GM12801 (cell line): ENCODE measurements around the gene TRPV4.

Experiments
- TF ChIP-seq, protein P1 (sequence below): IDR thresholded peaks from one replicate; pipeline ENCODE4 v1.5.1; 2011; ENCODE audit warnings: control low read depth; ENCODE audit not compliant: insufficient read length; ENCODE audit errors: extremely low read depth

TRPV4 gene

DNA sequence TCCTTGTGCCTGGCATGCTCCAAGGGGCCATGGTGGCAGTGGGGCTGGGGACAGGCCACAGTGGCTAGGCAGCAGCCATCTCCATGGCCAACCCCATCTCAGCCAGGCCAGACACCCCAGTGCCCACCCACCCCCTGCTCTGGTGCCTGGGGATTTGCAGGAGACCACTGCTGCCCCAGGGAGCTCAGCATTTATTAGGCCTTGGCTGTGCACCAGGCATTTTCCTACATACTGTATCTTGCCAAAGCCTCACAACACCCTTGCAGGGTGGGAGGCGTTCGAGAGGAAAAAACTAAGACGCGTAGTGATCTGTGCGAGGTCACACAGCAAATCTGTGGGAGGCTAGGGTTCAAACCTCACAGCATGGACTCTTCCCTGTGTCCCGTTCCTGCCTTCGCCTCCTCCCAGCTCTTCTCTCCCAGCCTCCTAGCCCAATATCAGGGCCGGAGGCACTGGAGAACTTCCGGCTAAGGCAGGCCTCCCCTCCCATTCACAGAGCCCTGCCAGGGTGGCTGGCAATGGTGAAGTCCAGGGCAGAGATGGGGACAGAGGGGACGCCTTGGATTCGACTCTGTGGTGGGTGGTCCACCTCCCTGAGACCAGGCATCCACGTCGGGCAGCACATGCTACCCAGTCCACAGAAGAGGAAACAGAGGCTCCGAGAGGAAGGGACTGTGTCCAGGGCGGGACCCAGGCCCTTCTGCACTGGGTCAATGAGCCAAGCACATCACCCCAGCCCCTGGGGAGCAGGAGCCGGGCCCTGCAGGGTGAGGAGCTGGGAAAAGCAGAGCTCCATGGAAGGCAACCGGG, 62.1 kb downstream of the TRPV4 start:
- TF ChIP-seq, protein P1, sequence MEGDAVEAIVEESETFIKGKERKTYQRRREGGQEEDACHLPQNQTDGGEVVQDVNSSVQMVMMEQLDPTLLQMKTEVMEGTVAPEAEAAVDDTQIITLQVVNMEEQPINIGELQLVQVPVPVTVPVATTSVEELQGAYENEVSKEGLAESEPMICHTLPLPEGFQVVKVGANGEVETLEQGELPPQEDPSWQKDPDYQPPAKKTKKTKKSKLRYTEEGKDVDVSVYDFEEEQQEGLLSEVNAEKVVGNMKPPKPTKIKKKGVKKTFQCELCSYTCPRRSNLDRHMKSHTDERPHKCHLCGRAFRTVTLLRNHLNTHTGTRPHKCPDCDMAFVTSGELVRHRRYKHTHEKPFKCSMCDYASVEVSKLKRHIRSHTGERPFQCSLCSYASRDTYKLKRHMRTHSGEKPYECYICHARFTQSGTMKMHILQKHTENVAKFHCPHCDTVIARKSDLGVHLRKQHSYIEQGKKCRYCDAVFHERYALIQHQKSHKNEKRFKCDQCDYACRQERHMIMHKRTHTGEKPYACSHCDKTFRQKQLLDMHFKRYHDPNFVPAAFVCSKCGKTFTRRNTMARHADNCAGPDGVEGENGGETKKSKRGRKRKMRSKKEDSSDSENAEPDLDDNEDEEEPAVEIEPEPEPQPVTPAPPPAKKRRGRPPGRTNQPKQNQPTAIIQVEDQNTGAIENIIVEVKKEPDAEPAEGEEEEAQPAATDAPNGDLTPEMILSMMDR = no peak

DNA sequence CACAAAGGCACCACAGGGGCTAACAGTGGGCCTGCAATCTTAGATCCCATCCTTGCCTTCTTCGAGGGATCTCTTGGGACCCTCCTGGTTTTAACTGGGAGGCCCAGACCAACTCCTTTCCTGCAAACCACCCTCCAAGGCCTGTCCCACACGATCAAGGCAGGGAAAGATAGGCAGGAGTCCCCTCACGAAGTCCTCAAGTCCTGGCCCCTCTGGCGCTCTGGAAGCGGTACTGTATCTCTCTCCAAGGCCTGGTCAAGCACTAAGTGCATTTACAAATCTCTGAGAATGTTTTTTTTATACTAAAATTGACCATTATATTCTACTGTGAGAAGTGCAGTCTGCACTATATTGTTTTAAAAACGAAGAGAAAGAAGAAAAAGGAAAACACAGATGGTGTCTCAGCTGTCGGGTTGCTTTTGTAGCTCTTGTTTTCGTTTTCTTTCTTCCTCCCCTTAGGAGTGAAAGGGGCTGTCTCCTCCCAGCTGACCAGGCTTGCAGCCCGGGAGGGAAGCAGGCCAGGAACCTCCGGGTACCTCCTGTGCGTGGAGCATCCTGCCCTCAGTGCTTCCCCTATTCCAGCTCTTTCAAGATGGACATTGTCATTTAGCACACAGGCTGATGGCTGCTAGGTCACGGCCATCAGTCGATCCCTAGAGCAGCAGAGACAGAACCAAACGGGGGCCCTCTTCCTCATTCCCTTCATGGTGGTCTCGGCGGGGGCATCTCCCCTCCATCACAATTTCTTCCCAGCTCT, 62.9 kb downstream of the TRPV4 start:
- TF ChIP-seq, protein P1 = no peak

DNA sequence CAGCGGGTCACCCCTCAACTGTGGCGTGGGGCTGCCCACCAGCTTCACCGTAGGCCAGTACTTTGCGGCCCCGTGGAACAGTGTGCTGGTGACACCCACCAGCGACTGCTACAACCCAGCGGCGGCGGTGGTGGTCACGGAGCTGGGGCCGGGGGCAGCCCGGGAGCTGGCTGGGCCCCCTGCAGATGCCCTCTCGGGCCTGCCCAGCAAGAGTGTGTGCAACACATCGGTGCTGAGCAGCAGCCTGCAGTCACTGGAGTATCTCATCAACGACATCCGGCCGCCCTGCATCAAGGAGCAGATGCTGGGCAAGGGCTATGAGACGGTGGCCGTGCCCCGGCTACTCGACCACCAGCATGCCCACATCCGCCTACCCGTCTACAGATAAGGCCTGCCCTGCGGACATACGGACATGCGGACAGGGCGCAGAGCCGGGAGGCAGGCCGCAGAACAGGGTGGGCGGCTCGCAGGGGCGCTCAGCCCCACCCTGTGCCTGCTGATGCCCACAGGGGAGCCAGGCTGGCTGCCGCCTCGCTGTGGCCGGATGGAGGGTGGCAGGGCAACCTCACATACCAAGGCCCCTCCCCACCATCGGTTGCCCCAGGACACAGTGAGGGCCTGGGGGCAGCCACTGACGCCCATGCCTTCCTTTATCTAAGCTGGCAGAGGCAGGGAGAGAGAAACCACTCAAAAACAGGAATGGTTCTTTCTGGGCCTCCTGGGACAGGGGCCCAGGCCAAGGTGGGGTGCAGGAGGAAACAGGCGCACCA, 64.1 kb downstream of the TRPV4 start:
- TF ChIP-seq, protein P1 = no peak

DNA sequence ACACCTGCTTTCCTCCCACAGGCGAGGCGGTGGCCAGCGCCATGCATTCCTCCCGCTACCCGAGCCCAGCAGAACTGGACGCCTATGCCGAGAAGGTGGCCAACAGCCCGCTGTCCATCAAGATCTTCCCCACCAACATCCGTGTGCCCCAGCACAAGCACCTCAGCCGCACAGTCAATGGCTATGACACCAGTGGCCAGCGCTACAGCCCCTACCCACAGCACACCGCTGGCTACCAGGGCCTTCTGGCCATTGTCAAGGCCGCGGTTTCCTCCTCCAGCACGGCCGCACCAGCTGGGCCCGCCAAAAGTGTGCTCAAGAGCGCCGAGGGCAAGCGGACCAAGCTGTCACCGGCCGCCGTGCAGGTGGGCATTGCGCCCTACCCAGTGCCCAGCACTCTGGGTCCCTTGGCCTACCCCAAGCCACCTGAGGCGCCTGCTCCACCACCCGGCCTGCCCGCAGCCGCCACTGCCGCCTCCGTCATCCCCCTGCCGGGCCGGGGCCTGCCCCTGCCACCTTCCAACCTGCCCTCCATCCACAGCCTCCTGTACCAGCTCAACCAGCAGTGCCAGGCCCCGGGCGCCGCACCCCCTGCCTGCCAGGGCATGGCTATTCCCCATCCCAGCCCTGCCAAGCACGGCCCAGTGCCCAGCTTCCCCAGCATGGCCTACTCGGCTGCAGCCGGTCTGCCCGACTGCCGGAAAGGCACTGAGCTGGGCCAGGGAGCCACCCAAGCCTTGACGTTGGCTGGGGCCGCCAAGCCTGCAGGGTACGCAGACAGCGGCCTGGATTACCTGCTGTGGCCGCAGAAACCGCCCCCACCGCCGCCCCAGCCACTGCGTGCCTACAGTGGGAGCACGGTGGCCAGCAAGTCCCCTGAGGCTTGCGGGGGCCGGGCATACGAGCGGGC, 65.0 kb downstream of the TRPV4 start:
- TF ChIP-seq, protein P1 = no peak

DNA sequence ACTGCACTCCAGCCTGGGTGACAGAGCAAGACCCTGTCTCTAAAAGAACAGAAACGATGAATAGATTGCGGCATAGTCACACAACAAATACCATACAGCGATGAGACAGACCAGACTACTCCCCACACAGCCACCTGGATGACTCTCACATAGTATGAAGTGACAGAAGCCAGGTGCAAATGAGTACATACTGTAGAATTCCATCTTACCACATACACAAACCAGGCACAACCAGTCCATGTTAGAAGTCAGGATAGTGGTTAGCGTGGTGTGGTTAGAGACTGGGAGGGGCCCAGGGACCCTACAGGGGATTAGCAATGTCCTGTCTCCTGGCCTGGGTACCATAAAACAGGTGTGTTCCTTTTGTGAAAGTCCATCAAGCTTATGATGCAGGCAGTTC, 65.7 kb downstream of the TRPV4 start:
- TF ChIP-seq, protein P1 = no peak

DNA sequence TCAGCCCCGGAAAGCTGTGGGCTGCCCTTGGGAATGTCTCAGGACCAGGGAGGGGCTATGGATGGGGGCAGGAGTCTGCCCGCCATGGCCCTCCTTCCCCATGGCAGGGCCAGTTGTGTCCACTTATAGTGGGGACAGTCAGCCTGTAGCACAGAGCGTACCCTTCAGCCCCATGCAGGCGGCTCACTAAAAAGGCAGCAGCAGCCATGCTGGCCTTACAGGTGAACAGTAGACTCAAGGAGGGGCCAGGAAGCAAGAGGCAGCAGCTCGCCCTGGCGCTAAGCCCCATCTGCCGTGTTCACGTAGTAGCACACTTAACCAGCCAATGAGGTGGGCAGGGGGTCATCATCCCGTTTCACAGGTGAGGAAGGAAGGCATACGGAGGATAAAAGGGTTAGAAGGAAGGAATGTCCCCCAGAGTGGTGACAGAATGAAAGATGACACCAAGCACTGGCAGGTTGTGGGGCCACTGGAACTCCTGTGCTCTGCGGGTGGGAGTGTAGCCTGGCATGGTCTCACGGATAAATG, 66.9 kb downstream of the TRPV4 start:
- TF ChIP-seq, protein P1 = no peak
